Measurements from ENCODE around the gene COQ5. TPM values are rescaled to one million over a fixed set of nuclear protein-coding genes. Genes with fewer than 3 reads are reported as not detected.
A peak's percentile ranks its signal among the peaks of the same experiment; 100 is the strongest.

Gene COQ5
- polyA plus RNA-seq (2013, experiment 1 of 2) = 30.5 TPM
- 41.1 TPM for polyA plus RNA-seq (2013, experiment 2 of 2)

GRCh38 chr12:120528861-120529525 is at the start of gene COQ5:
COQ5 (minus strand) TSS chr12:120529158; CDS start chr12:120529141, 17 bp downstream.
- no peaks in the 10 kb centered on the region for H3K9me3 ChIP-seq (ENCODE audit: insufficient read depth, low read depth, low read length)
- no peaks in the 10 kb centered on the region for H3K36me3 ChIP-seq (ENCODE audit: insufficient read depth, low read length)
- peak within 1 kb of the TSS; percentile 92 for H3K4me3 ChIP-seq (ENCODE audit: low read length)
- WGBS = under 1% methylated on average over 38 of the region's 38 CpGs
- H3K9ac ChIP-seq (ENCODE audit: low read depth, low read length) = peak within 1 kb of the TSS; percentile 90
- peak within 1 kb of the TSS; percentile 87 for H3K27ac ChIP-seq (ENCODE audit: low read depth, low read length)
- peaks cover 8% of the 10 kb centered on the region for H3K4me1 ChIP-seq (ENCODE audit: insufficient read depth, low read length)
- no peaks in the 10 kb centered on the region for H3K27me3 ChIP-seq (ENCODE audit: insufficient read depth, low read length)

GRCh38 chr12:120574106-120574505 is 45.1 kb upstream of the COQ5 start:
- no peaks in the 10 kb centered on the region for H3K27me3 ChIP-seq (ENCODE audit: insufficient read depth, low read length)
- H3K9ac ChIP-seq (ENCODE audit: low read depth, low read length) = no peak overlapping the region
- no peaks in the 10 kb centered on the region for H3K9me3 ChIP-seq (ENCODE audit: insufficient read depth, low read depth, low read length)
- H3K4me3 ChIP-seq (ENCODE audit: low read length) = no peak overlapping the region
- no peak overlapping the region for H3K27ac ChIP-seq (ENCODE audit: low read depth, low read length)
- H3K36me3 ChIP-seq (ENCODE audit: insufficient read depth, low read length) = peaks cover 94% of the 10 kb centered on the region
- no peaks in the 10 kb centered on the region for H3K4me1 ChIP-seq (ENCODE audit: insufficient read depth, low read length)
- WGBS = 100% methylated on average over 2 of the region's 2 CpGs

GRCh38 chr12:120573560-120573959 is 44.6 kb upstream of the COQ5 start:
- Histone ChIP-seq H3K4me1 (ENCODE audit: insufficient read depth, low read length) (no peaks in the 10 kb centered on the region), H3K27me3 (ENCODE audit: insufficient read depth, low read length) (no peaks in the 10 kb centered on the region), H3K27ac (ENCODE audit: low read depth, low read length) (no peak overlapping the region), H3K36me3 (ENCODE audit: insufficient read depth, low read length) (peaks cover 94% of the 10 kb centered on the region), H3K4me3 (ENCODE audit: low read length) (no peak overlapping the region), H3K9me3 (ENCODE audit: insufficient read depth, low read depth, low read length) (no peaks in the 10 kb centered on the region), H3K9ac (ENCODE audit: low read depth, low read length) (no peak overlapping the region)
- WGBS = 94% methylated on average over 6 of the region's 6 CpGs

- Histone ChIP-seq H3K27ac (ENCODE audit: low read depth, low read length) (no peak overlapping the region), H3K4me1 (ENCODE audit: insufficient read depth, low read length) (no peaks in the 10 kb centered on the region), H3K4me3 (ENCODE audit: low read length) (no peak overlapping the region), H3K9ac (ENCODE audit: low read depth, low read length) (no peak overlapping the region), H3K9me3 (ENCODE audit: insufficient read depth, low read depth, low read length) (no peaks in the 10 kb centered on the region), H3K36me3 (ENCODE audit: insufficient read depth, low read length) (peaks cover 94% of the 10 kb centered on the region), H3K27me3 (ENCODE audit: insufficient read depth, low read length) (no peaks in the 10 kb centered on the region)
- WGBS = 84% methylated on average over 5 of the region's 5 CpGs
Observed at GRCh38 chr12:120571299-120571698, 42.3 kb upstream of the COQ5 start.

GRCh38 chr12:120563495-120563894 is 34.5 kb upstream of the COQ5 start:
- peaks cover 89% of the 10 kb centered on the region for H3K36me3 ChIP-seq (ENCODE audit: insufficient read depth, low read length)

GRCh38 chr12:120562906-120563305 is 33.9 kb upstream of the COQ5 start:
- Histone ChIP-seq H3K4me3 (ENCODE audit: low read length) (no peak overlapping the region), H3K27ac (ENCODE audit: low read depth, low read length) (no peak overlapping the region), H3K27me3 (ENCODE audit: insufficient read depth, low read length) (no peaks in the 10 kb centered on the region), H3K9ac (ENCODE audit: low read depth, low read length) (no peak overlapping the region), H3K9me3 (ENCODE audit: insufficient read depth, low read depth, low read length) (no peaks in the 10 kb centered on the region), H3K4me1 (ENCODE audit: insufficient read depth, low read length) (no peaks in the 10 kb centered on the region), H3K36me3 (ENCODE audit: insufficient read depth, low read length) (peaks cover 88% of the 10 kb centered on the region)
- 93% methylated on average over 8 of the region's 8 CpGs for WGBS

More at GRCh38 chr12:120563495-120563894, 34.5 kb upstream of the COQ5 start:
- Histone ChIP-seq H3K4me1 (ENCODE audit: insufficient read depth, low read length) (no peaks in the 10 kb centered on the region), H3K4me3 (ENCODE audit: low read length) (no peak overlapping the region), H3K27ac (ENCODE audit: low read depth, low read length) (no peak overlapping the region), H3K27me3 (ENCODE audit: insufficient read depth, low read length) (no peaks in the 10 kb centered on the region), H3K9me3 (ENCODE audit: insufficient read depth, low read depth, low read length) (no peaks in the 10 kb centered on the region), H3K9ac (ENCODE audit: low read depth, low read length) (no peak overlapping the region)
- WGBS = 97% methylated on average over 11 of the region's 11 CpGs

- H3K36me3 ChIP-seq (ENCODE audit: insufficient read depth, low read length) = peaks cover 79% of the 10 kb centered on the region
Observed at GRCh38 chr12:120557589-120557988, 28.6 kb upstream of the COQ5 start.

GRCh38 chr12:120554678-120555077 is 25.7 kb upstream of the COQ5 start:
- Histone ChIP-seq H3K9ac (ENCODE audit: low read depth, low read length) (no peak overlapping the region), H3K9me3 (ENCODE audit: insufficient read depth, low read depth, low read length) (no peaks in the 10 kb centered on the region), H3K4me3 (ENCODE audit: low read length) (no peak overlapping the region), H3K27ac (ENCODE audit: low read depth, low read length) (no peak overlapping the region), H3K36me3 (ENCODE audit: insufficient read depth, low read length) (peaks cover 70% of the 10 kb centered on the region), H3K27me3 (ENCODE audit: insufficient read depth, low read length) (no peaks in the 10 kb centered on the region), H3K4me1 (ENCODE audit: insufficient read depth, low read length) (no peaks in the 10 kb centered on the region)
- 100% methylated on average over 1 of the region's 1 CpG for WGBS

More at GRCh38 chr12:120557589-120557988, 28.6 kb upstream of the COQ5 start:
- H3K9me3 ChIP-seq (ENCODE audit: insufficient read depth, low read depth, low read length) = no peaks in the 10 kb centered on the region
- no peak overlapping the region for H3K9ac ChIP-seq (ENCODE audit: low read depth, low read length)
- no peak overlapping the region for H3K27ac ChIP-seq (ENCODE audit: low read depth, low read length)
- WGBS = over 99% methylated on average over 2 of the region's 2 CpGs
- H3K27me3 ChIP-seq (ENCODE audit: insufficient read depth, low read length) = no peaks in the 10 kb centered on the region
- no peaks in the 10 kb centered on the region for H3K4me1 ChIP-seq (ENCODE audit: insufficient read depth, low read length)
- H3K4me3 ChIP-seq (ENCODE audit: low read length) = no peak overlapping the region

- H3K9ac ChIP-seq (ENCODE audit: low read depth, low read length) = no peak overlapping the region
- H3K36me3 ChIP-seq (ENCODE audit: insufficient read depth, low read length) = peaks cover 59% of the 10 kb centered on the region
- H3K4me1 ChIP-seq (ENCODE audit: insufficient read depth, low read length) = no peaks in the 10 kb centered on the region
- H3K4me3 ChIP-seq (ENCODE audit: low read length) = no peak overlapping the region
- H3K27me3 ChIP-seq (ENCODE audit: insufficient read depth, low read length) = no peaks in the 10 kb centered on the region
- no peak overlapping the region for H3K27ac ChIP-seq (ENCODE audit: low read depth, low read length)
- WGBS = 84% methylated on average over 3 of the region's 3 CpGs
- H3K9me3 ChIP-seq (ENCODE audit: insufficient read depth, low read depth, low read length) = no peaks in the 10 kb centered on the region
Observed at GRCh38 chr12:120546050-120546386, 17.1 kb upstream of the COQ5 start.

GRCh38 chr12:120544691-120545090 is 15.7 kb upstream of the COQ5 start:
- Histone ChIP-seq H3K36me3 (ENCODE audit: insufficient read depth, low read length) (peaks cover 52% of the 10 kb centered on the region), H3K4me1 (ENCODE audit: insufficient read depth, low read length) (no peaks in the 10 kb centered on the region), H3K9me3 (ENCODE audit: insufficient read depth, low read depth, low read length) (no peaks in the 10 kb centered on the region), H3K9ac (ENCODE audit: low read depth, low read length) (no peak overlapping the region), H3K4me3 (ENCODE audit: low read length) (no peak overlapping the region), H3K27ac (ENCODE audit: low read depth, low read length) (no peak overlapping the region), H3K27me3 (ENCODE audit: insufficient read depth, low read length) (no peaks in the 10 kb centered on the region)
- 100% methylated on average over 2 of the region's 3 CpGs for WGBS

GRCh38 chr12:120542166-120542565 is 13.2 kb upstream of the COQ5 start:
- 97% methylated on average over 5 of the region's 5 CpGs for WGBS
- H3K9me3 ChIP-seq (ENCODE audit: insufficient read depth, low read depth, low read length) = no peaks in the 10 kb centered on the region
- peaks cover 32% of the 10 kb centered on the region for H3K36me3 ChIP-seq (ENCODE audit: insufficient read depth, low read length)

GRCh38 chr12:120540445-120540844 is 11.5 kb upstream of the COQ5 start:
- no peak overlapping the region for H3K27ac ChIP-seq (ENCODE audit: low read depth, low read length)
- H3K9me3 ChIP-seq (ENCODE audit: insufficient read depth, low read depth, low read length) = no peaks in the 10 kb centered on the region
- H3K27me3 ChIP-seq (ENCODE audit: insufficient read depth, low read length) = no peaks in the 10 kb centered on the region
- H3K4me1 ChIP-seq (ENCODE audit: insufficient read depth, low read length) = peaks cover 17% of the 10 kb centered on the region
- H3K36me3 ChIP-seq (ENCODE audit: insufficient read depth, low read length) = peaks cover 32% of the 10 kb centered on the region
- H3K9ac ChIP-seq (ENCODE audit: low read depth, low read length) = no peak overlapping the region
- no peak overlapping the region for H3K4me3 ChIP-seq (ENCODE audit: low read length)
- WGBS = 95% methylated on average over 3 of the region's 3 CpGs

More at GRCh38 chr12:120542166-120542565, 13.2 kb upstream of the COQ5 start:
- no peaks in the 10 kb centered on the region for H3K27me3 ChIP-seq (ENCODE audit: insufficient read depth, low read length)
- no peak overlapping the region for H3K9ac ChIP-seq (ENCODE audit: low read depth, low read length)
- H3K4me1 ChIP-seq (ENCODE audit: insufficient read depth, low read length) = 0 out of 2 replicates have a peak, but pooled peaks cover 4% of the 10 kb centered on the region
- H3K27ac ChIP-seq (ENCODE audit: low read depth, low read length) = no peak overlapping the region
- no peak overlapping the region for H3K4me3 ChIP-seq (ENCODE audit: low read length)
